Measurements from ENCODE around the gene WFIKKN1. TPM values are rescaled to one million over a fixed set of nuclear protein-coding genes. Genes with fewer than 3 reads are reported as not detected.

WFIKKN1 gene
- total and polyA plus RNA-seq, 2 experiments from 2014 or later, result 0.43 to 0.88 TPM

GRCh38 chr16:637081-638018, 6.6 kb downstream of the WFIKKN1 start:
- DNase-seq (ENCODE audit: low spot score), result peak; percentile 97
- no peaks in the 10 kb centered on the region for H3K9me3 ChIP-seq (ENCODE audit: low read depth)
- no peak for TF ChIP-seq CTCF (IDR thresholded peaks at IDR 0.05; ENCODE audit: poor library complexity)
- TF ChIP-seq EZH2phosphoT487 (IDR thresholded peaks at IDR 0.05; ENCODE audit: low read depth, severe bottlenecking, unreplicated experiment), result no peak
- no peak for TF ChIP-seq EZH2 (IDR thresholded peaks at IDR 0.05; ENCODE audit: borderline replicate concordance)
- H3K4me3 ChIP-seq, result peak overlapping the region; percentile 96
- 26% methylated on average over 40 of the region's 53 CpGs for WGBS (ENCODE audit: low lambda C conversion rate, missing lambda C conversion rate)
- peak overlapping the region; percentile 99 for H3K27ac ChIP-seq
- peaks cover 17% of the 10 kb centered on the region for H3K4me1 ChIP-seq (ENCODE audit: insufficient read depth)
- no peaks in the 10 kb centered on the region for H3K36me3 ChIP-seq (replicated peaks; ENCODE audit: insufficient read depth, low read depth)
- H3K27me3 ChIP-seq, result no peaks in the 10 kb centered on the region
- peak overlapping the region; percentile 98 for H3K4me2 ChIP-seq
- peak overlapping the region; percentile 67 for H2AFZ ChIP-seq
- H4K20me1 ChIP-seq (ENCODE audit: insufficient read depth, poor library complexity, severe bottlenecking), result no peaks in the 10 kb centered on the region
- peaks cover 12% of the 10 kb centered on the region for H3K79me2 ChIP-seq
- H3K9me2 ChIP-seq (replicated peaks; ENCODE audit: insufficient read depth), result no peaks in the 10 kb centered on the region

- no peak for DNase-seq (ENCODE audit: low spot score)
- H3K4me1 ChIP-seq (ENCODE audit: insufficient read depth), result peaks cover 24% of the 10 kb centered on the region
Observed at GRCh38 chr16:638034-638543, 7.3 kb downstream of the WFIKKN1 start.

GRCh38 chr16:638836-639235, 8.1 kb downstream of the WFIKKN1 start:
- H3K9me3 ChIP-seq (ENCODE audit: low read depth), result no peaks in the 10 kb centered on the region
- no peak for DNase-seq (ENCODE audit: low spot score)
- TF ChIP-seq EZH2phosphoT487 (IDR thresholded peaks at IDR 0.05; ENCODE audit: low read depth, severe bottlenecking, unreplicated experiment) (no peak), CTCF (IDR thresholded peaks at IDR 0.05; ENCODE audit: poor library complexity) (no peak), EZH2 (IDR thresholded peaks at IDR 0.05; ENCODE audit: borderline replicate concordance) (no peak)
- no peaks in the 10 kb centered on the region for H3K36me3 ChIP-seq (replicated peaks; ENCODE audit: insufficient read depth, low read depth)
- no peaks in the 10 kb centered on the region for H3K27me3 ChIP-seq
- peaks cover 28% of the 10 kb centered on the region for H3K4me1 ChIP-seq (ENCODE audit: insufficient read depth)
- H4K20me1 ChIP-seq (ENCODE audit: insufficient read depth, poor library complexity, severe bottlenecking), result no peaks in the 10 kb centered on the region
- H3K79me2 ChIP-seq, result peaks cover 27% of the 10 kb centered on the region
- H2AFZ ChIP-seq, result no peak overlapping the region
- no peak overlapping the region for H3K4me2 ChIP-seq
- H3K9me2 ChIP-seq (replicated peaks; ENCODE audit: insufficient read depth), result no peaks in the 10 kb centered on the region
- WGBS (ENCODE audit: low lambda C conversion rate, missing lambda C conversion rate), result 71% methylated on average over 9 of the region's 9 CpGs
- H3K27ac ChIP-seq, result no peak overlapping the region
- no peak overlapping the region for H3K4me3 ChIP-seq

More at GRCh38 chr16:638034-638543, 7.3 kb downstream of the WFIKKN1 start:
- Histone ChIP-seq H3K36me3 (replicated peaks; ENCODE audit: insufficient read depth, low read depth) (no peaks in the 10 kb centered on the region), H3K9me3 (ENCODE audit: low read depth) (no peaks in the 10 kb centered on the region), H3K9me2 (replicated peaks; ENCODE audit: insufficient read depth) (no peaks in the 10 kb centered on the region), H3K79me2 (peaks cover 20% of the 10 kb centered on the region), H3K4me3 (no peak overlapping the region), H2AFZ (no peak overlapping the region), H3K27me3 (no peaks in the 10 kb centered on the region), H3K27ac (no peak overlapping the region), H3K4me2 (peak overlapping the region; percentile 98), H4K20me1 (ENCODE audit: insufficient read depth, poor library complexity, severe bottlenecking) (no peaks in the 10 kb centered on the region)
- WGBS (ENCODE audit: low lambda C conversion rate, missing lambda C conversion rate), result 89% methylated on average over 15 of the region's 15 CpGs
- TF ChIP-seq CTCF (IDR thresholded peaks at IDR 0.05; ENCODE audit: poor library complexity) (no peak), EZH2phosphoT487 (IDR thresholded peaks at IDR 0.05; ENCODE audit: low read depth, severe bottlenecking, unreplicated experiment) (no peak), EZH2 (IDR thresholded peaks at IDR 0.05; ENCODE audit: borderline replicate concordance) (no peak)
